WERI-Rb-1 (cell line): Measurements from ENCODE around the gene ATP2C1.

Experiments used
- DNase-seq: peaks from one replicate; pipeline ENCODE4 v3.0.0-alpha.2; 2020
- H3K27ac ChIP-seq: fragments of 250-450 bp; sonication (Bioruptor Pico); 2 replicates; pipeline ENCODE4 v1.5.1; 2020; ENCODE audit warnings: mild to moderate bottlenecking, moderate library complexity
- H3K27me3 ChIP-seq: fragments of 250-450 bp; sonication (Bioruptor Pico); 2 replicates; pipeline ENCODE4 v1.5.1; 2021; ENCODE audit warnings: mild to moderate bottlenecking, low read depth, moderate library complexity; ENCODE audit not compliant: insufficient read depth, severe bottlenecking
- H3K36me3 ChIP-seq: fragments of 250-450 bp; sonication (Bioruptor Pico); 2 replicates; pipeline ENCODE4 v1.5.1; 2020; ENCODE audit warnings: mild to moderate bottlenecking, moderate library complexity
- H3K4me3 ChIP-seq: 2 replicates; pipeline ENCODE4 v1.5.1; 2011; ENCODE audit warnings: low read depth, mild to moderate bottlenecking, control low read depth, low read length
- H3K9me3 ChIP-seq: fragments of 250-450 bp; sonication (Bioruptor Pico); 2 replicates; pipeline ENCODE4 v1.5.1; 2021; ENCODE audit warnings: mild to moderate bottlenecking, moderate library complexity; ENCODE audit not compliant: severe bottlenecking
- TF ChIP-seq, protein P1 (sequence below): IDR thresholded peaks from 2 replicates; pipeline ENCODE4 v1.5.1; 2011; ENCODE audit warnings: low read depth, mild to moderate bottlenecking, control low read depth, inconsistent platforms, low read length

Gene ATP2C1

DNA sequence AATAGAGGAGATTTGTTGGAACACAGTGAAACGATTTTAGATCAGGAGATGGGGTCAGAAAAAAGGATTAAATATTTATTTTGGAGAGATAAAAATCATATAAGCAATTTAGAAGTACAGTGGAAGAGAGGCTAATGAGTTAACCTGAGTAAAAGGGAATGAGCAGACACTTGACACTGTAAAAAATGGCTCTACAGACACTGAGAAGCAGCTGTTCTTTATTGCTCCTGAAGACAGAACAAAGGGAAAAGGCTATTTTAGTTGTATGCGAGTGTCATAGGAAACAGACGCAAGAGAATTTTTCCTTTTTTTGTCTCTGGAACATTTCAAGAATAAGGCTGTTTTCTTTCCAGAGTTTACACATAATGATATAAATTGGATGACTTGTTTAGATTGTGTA lies 98.5 kb downstream of the ATP2C1 start:
- Histone ChIP-seq H3K4me3 (no peak overlapping the region), H3K9me3 (no peaks in the 10 kb centered on the region), H3K27ac (no peak overlapping the region), H3K27me3 (no peaks in the 10 kb centered on the region), H3K36me3 (peaks cover 16% of the 10 kb centered on the region)
- TF ChIP-seq, protein P1, sequence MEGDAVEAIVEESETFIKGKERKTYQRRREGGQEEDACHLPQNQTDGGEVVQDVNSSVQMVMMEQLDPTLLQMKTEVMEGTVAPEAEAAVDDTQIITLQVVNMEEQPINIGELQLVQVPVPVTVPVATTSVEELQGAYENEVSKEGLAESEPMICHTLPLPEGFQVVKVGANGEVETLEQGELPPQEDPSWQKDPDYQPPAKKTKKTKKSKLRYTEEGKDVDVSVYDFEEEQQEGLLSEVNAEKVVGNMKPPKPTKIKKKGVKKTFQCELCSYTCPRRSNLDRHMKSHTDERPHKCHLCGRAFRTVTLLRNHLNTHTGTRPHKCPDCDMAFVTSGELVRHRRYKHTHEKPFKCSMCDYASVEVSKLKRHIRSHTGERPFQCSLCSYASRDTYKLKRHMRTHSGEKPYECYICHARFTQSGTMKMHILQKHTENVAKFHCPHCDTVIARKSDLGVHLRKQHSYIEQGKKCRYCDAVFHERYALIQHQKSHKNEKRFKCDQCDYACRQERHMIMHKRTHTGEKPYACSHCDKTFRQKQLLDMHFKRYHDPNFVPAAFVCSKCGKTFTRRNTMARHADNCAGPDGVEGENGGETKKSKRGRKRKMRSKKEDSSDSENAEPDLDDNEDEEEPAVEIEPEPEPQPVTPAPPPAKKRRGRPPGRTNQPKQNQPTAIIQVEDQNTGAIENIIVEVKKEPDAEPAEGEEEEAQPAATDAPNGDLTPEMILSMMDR, result no peak
- no peak for DNase-seq

DNA sequence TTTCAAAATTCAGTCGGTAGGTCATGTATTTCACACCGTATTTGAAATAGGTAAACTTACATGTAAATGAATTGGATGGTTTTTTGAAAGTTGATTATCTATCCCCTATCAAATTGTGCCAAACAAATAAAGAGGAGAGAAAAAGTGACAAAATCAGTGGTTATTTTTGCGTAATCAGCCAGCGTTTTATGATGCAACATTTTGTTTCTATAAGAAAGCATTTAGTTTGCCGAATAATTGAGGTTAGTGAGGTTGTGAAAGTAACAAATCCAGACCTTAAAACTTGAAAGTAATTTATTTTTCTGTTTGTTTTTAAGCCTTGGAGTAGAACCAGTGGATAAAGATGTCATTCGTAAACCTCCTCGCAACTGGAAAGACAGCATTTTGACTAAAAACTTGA lies 103.4 kb downstream of the ATP2C1 start:
- DNase-seq, result no peak
- no peak overlapping the region for H3K27ac ChIP-seq
- H3K9me3 ChIP-seq, result no peaks in the 10 kb centered on the region
- peaks cover 30% of the 10 kb centered on the region for H3K36me3 ChIP-seq
- TF ChIP-seq, protein P1, result no peak
- no peaks in the 10 kb centered on the region for H3K27me3 ChIP-seq
- no peak overlapping the region for H3K4me3 ChIP-seq

DNA sequence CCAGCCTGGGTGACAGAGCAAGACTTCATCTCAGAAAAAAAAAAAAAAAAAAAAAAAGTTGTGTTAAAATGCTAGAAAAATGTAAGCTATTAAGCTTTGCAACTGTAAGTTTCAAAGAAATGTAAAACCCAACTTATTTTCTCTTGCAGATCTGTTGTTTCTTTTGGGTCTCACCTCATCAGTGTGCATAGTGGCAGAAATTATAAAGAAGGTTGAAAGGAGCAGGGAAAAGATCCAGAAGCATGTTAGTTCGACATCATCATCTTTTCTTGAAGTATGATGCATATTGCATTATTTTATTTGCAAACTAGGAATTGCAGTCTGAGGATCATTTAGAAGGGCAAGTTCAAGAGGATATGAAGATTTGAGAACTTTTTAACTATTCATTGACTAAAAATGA lies 107.2 kb downstream of the ATP2C1 start:
- DNase-seq, result no peak
- H3K9me3 ChIP-seq, result no peaks in the 10 kb centered on the region
- H3K27ac ChIP-seq, result no peak overlapping the region
- H3K4me3 ChIP-seq, result no peak overlapping the region
- peaks cover 39% of the 10 kb centered on the region for H3K36me3 ChIP-seq
- TF ChIP-seq, protein P1, result no peak
- no peaks in the 10 kb centered on the region for H3K27me3 ChIP-seq

DNA sequence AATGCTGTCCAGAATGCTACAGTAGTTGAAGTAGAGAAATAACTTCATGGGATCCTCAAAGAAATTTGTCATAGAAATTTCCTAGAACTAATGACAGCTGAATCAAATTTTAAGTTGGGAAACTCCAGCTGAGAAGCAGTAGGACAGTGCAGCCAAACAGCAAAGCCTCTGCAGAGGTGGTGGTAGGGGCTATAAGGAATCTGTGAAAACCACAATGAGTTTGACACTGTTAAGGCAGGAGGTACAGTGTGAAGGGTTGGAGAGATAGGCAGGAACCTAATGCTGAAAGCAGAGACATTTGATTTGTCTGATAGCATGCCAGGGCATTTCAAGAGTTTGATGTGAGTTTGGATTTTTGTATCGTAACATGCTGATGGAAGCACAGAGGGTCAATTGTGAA lies 110.7 kb downstream of the ATP2C1 start:
- DNase-seq, result no peak
- no peak overlapping the region for H3K27ac ChIP-seq
- TF ChIP-seq, protein P1, result no peak
- H3K27me3 ChIP-seq, result no peaks in the 10 kb centered on the region
- no peak overlapping the region for H3K4me3 ChIP-seq
- H3K9me3 ChIP-seq, result no peaks in the 10 kb centered on the region
- H3K36me3 ChIP-seq, result peaks cover 23% of the 10 kb centered on the region

- no peak overlapping the region for H3K4me3 ChIP-seq
- no peaks in the 10 kb centered on the region for H3K27me3 ChIP-seq
- no peak for DNase-seq
- H3K9me3 ChIP-seq, result no peaks in the 10 kb centered on the region
- peaks cover 17% of the 10 kb centered on the region for H3K36me3 ChIP-seq
- no peak overlapping the region for H3K27ac ChIP-seq
- TF ChIP-seq, protein P1, result no peak
These were observed 113.4 kb downstream of the ATP2C1 start for GRCh38 chr3:131007256-131007655.

DNA sequence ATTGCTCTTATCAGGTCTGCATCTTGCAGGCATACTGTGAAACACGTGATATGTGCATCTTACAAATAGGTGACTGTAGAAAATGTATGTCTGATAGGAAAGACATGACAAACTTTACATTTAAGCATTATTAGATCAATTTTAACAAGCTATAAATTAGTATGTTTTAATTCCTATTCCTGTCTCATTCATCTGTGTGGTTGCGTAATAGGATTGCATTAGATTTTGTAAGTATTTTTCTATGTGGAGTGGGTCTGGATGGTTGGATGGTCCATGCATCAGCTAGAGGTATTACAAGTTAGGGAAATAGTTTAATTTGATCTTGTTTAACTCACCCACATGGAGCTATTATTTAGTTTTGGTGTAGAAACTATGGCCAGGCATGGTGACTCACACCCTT lies 113.9 kb downstream of the ATP2C1 start:
- peaks cover 20% of the 10 kb centered on the region for H3K36me3 ChIP-seq
- H3K9me3 ChIP-seq, result no peaks in the 10 kb centered on the region
- TF ChIP-seq, protein P1, result no peak
- no peaks in the 10 kb centered on the region for H3K27me3 ChIP-seq
- H3K27ac ChIP-seq, result no peak overlapping the region
- H3K4me3 ChIP-seq, result no peak overlapping the region
- DNase-seq, result no peak
